ENCODE results near the gene INSYN2A.

Gene INSYN2A

DNA sequence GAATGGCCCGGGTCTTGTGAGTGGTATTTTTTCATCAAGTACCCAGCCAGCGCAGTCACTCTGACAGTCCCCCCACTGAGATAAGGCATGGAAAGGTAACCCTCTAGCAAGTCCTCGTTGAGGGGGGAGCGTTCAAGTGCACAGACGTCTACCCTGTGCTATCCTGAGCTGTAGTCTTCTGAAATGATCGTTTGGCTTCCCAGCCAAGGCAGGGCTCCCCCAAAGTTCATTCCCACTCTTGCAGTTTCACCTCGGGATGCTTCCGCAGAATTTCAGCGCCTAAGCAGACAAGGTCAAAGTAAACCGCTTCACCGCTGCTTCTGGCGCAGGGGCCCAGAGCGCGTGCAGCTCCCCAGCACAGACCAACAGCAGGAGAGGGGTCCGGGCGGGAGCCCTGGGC, 1.8 kb downstream of the INSYN2A start:
- DNase-seq = no peak

DNA sequence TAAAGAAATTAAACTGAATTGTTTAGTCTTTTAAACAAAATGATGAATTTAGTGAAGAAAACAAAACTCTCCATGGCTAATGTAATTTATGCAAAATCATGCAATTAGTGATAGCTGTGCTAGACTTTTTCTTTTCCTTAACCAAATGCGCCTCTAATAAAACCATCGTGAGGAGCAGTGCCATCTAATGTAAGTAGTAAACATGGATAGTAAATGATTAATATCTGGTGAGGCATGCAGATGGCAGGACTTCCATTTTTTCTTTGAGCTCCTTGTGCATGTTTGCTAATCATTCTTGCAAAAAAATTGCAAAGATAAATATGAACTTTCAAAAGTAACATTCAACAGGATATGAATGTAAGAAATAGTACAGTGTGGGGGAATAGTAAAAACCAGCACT, 2.3 kb downstream of the INSYN2A start:
- DNase-seq = no peak

DNA sequence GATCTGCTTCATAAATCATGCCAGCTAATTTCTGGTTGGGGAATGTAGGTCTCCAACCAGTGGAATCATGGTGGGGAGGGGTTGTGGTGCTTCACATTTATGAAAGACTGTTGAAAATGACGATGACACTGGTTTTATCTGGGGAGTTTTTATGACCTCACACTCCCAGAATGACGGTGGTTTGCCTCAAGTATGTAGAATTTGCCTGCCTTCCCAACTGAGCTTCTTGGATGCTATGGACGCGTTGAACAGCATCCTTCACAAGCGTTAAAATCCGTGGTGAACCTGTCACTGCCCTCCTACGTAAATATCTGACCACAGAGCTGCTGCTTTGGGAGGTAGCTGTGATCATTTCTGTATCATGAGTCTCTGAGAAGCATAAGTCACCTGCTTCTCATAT, 3.3 kb downstream of the INSYN2A start:
- DNase-seq = no peak

DNA sequence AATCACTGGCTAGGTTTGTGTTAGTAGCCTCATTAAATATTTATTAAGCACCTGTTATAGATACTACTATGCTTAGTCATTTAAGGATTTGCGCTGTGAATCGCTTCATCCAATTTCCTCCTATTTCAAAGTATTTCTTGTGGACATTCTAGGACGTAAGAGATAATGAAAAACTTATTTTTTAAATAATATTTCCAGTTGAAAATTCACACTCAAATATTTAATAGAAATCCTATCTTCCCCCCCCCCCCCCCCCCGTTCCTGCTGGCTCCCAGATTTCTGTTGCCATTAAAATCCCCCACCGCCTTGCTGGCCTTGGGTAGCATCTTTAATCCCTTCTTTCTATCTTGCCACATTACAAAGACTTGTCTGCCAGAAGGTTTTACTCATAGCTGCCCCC, 6.0 kb downstream of the INSYN2A start:
- no peak for DNase-seq

DNA sequence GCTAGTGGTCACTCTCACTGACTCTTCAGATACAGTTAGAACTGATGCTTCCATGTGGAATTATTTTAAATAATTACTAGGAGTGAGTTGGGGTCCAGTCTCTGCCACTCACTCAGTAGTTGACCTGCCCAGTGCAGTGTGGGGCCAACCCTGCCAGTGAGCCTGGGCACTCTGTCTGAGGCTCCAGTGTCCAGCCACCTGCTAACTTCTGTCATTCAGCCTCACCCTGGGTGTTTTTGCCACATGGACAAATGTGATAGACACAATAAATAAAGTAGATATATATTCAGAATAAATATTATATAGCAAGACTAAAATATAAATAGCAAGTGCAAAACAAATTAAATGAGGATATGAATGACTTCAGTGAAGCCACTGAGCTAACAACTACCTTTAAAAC, 7.2 kb downstream of the INSYN2A start:
- no peak for DNase-seq

DNA sequence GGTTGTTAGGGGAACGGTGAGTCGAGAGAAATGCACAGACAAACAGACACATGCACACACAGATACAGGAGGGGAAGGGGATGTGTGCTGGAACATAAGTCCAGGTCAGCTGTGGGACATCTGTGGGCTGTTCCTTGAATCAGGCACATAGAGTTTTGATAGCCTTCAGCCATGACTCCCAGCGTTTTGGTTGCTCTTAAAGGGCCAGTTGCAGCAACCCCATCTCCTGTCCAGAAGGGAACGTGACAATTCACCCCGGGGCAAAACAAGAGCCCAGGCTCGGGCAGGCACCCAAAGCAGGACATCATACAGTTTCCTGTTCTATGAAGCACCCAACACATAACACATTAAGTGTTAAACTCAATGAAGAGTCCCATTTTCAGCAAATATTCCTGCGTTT, 9.6 kb downstream of the INSYN2A start:
- no peak for DNase-seq

DNA sequence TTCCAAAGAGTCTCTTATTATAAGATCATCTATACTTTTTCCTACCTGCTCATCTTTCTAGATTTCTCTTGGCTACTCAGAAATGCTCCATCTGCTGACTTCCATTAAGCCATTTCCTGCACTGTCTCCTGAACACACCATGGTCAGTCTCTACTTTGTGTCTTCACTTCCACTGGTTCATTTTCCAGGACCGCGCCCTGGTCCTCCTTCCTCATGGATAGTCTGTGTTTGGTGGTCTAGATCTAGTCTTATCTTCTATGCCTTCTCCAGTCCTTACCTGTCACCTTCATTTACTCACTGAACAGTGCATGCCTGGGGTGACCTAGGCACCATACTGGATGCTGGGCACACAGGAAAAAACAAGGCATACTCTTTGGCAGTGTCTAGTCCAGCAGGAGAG, 11.8 kb downstream of the INSYN2A start:
- DNase-seq = no peak

DNA sequence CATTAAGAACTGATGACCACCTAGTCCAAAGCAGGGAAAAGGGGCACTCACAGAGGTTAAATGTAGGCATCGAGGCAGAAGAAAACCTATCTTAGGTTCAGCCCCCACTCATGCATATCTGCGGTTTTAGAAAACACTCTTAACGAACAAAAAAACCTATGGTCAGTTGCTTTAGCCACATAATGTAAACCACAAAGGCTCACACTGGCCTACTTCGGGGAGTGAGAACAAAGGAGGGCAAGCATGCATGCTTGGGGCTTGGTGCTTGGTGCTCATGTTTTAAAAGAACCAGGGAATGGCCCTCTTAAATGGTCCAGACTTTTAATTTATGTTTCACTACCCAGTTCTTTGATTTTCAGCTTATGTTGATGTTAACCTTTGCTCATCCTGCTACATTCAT, 14.2 kb downstream of the INSYN2A start:
- no peak for DNase-seq

DNA sequence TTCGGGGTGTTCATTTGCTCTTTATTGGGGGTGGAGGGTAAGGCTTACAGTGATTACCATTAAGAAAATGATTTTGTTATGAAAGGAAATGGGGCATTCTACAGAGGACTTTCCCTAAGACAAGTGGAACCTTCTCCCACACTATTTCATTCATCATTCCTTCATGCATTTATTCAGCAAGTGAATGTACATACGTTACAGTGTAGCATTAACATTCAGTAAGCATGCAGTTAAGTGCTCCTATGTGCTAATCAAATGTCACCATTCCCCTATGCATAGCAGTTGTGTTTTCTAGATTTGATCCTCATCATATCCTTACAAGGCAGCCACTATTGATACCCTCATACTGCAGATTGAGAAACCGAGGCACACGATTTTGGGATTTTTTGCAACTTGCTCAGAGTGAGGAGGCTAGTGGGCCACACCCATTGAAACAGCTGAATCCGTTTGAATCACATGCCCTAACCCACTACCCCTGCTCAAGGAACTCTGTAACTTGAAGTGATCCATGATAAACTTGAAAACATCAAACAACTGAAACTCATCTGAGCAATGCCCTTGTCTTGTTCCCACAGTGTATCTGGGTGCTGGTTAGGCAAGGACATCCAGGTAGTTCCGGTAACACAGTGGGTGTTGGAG, 16.7 kb downstream of the INSYN2A start:
- DNase-seq = no peak

DNA sequence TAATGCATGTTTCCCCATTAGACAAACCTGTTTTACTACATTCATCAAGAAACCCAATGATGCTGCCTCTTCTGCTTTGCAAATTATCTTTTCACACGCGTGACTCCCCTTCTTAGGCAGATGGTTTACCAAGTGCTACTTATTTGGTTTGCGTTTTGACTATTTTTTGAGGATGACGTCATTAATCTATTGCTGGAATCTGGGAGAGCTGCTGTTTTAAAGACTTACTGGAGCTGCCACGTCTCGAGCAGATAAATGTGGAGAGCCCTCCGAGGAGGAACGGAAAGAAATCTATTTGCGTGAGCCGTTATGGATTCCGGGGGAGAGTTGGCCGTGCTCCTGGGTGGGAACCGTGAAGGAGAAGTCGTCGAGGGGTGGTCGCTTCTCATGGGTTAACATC, 19.7 kb downstream of the INSYN2A start:
- DNase-seq = no peak

DNA sequence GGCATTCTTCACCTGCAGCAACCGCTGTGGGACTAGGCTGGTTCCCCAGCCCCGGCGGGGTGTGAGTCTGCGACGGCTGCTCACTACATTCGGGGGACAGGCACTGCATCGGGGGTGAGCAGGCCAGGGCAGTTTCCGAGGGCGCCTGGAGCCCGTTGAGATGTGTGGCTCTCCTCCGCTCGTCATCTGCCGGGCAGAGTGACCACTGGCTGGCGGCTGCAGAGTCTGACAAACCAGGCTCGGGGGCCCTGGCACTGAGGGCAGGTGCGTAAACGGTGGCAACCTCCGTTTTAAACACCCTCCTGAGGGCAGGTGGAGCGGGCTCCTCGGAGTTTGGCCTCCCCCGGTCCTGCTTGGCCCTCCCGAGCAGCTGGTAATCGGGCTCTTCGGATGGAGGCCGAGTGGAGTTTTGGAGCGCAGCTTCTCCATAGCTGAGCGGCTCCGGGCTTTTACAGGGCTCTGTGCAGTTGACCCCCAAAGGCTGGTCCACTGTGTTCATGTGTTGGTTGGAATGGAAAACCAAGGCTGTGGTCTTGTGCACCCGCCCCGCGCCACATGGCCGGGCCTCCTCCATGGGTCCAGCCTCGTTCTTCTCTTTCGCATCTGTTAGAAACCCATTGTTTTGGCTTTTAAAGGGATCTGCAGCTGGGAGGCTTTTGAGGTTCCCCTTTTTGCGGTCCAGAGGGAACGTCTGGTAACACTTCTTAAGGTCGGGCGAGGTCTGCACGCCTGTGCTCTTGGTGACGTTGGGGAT, 20.9 kb downstream of the INSYN2A start:
- DNase-seq = no peak

DNA sequence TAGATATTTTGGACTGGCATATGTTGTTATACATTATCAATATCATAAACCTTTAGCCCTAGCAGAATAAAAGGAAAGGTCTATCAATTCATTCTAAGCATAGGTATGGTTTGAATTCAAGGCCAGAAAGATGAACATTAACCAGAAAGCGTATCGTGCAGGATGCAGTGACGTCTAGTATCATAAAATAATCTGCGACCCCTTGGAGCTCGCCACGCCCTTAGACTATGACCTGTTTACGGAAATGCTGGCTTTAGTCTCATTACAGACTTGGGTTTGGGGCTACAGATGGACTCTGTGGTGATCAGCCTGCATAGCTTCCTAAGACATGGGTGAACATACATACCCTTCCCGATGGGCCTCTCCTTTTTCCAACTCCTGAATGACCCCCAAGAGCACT, 21.5 kb downstream of the INSYN2A start:
- DNase-seq = no peak

DNA sequence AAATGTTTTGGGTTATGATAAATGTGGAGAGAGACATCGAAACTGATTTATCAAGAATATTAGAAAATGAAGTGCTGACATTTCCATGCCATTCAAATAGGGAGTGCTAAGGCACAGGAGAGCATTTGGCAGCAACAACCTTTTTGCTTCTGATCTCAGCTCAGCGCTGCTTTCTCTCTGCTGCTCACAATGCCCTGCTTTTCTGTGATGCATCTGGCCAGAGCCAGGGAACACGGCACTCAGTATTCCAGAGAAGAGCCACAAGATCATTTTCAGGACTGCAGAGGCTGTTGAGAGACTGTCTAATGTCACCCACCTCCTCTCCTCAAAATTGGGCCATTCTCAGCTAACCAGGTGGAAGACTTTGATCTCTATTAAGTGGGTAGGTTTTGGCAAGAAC, 28.1 kb downstream of the INSYN2A start:
- DNase-seq = no peak

DNA sequence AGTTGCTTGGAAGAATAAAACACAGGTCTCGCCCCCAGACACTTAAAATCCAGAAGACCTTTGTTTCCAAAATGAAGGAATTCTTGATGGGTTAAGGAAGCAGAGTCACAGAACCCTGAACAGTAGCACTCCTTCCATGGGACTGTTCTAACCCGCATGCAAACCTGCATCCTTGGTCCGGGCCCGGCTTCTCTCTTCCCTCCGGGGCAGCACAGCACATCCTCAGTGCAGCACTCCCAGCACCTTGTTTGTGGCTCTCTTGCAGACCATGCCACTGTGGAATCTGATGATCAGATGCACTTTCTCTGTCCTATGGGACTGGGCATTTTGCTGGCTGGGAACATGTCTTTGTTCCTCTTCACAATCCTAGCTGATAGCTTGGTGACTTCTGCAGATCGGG, 33.5 kb downstream of the INSYN2A start:
- no peak for DNase-seq

DNA sequence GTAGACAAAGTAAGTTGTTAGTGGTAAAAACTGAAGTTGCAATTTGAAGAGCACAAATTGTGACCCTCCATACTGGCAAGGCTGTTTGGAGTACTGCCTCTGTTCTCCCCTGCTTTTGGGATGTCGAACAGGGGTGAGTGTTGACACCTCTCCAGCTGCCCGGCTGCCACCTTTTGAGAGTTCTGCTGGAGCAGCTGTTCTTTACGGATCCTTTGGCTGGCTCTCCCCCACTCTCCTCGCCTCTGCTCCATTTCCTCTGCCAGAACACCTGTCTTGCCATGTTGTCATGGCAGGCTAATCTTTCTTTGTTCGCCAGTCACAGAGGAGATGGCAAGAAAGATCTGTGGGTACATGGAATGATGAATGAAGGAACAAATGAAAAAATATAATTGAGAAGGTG, 34.9 kb downstream of the INSYN2A start:
- DNase-seq = no peak

DNA sequence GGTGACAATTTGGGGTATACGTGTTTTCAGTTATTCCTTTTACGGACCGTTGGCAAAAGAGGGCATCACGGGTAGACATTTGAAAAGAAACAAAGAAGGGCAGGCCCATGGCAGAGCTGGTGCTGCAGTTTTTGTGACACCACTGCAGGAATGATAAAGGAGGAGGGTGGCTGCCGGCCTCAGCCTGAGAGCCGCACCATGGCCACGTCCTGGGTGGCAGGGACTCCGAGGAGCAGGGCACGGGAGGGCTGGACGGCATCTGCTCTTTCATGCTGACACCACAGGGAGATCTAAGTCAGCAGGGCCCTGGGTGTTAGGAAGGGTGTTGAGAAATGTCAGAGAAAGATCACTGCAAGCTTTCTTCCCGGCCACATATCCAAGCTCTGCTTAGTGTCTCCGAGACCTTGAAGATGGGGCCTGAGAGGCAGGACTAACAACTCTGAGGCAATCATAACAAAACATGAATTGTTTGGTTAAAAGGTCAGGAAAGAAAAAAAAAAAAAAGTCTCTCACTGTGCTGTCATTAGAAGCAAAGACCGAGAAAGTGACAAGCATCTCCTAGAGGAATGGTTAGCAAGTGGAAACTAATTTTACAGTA, 36.6 kb downstream of the INSYN2A start:
- no peak for DNase-seq

DNA sequence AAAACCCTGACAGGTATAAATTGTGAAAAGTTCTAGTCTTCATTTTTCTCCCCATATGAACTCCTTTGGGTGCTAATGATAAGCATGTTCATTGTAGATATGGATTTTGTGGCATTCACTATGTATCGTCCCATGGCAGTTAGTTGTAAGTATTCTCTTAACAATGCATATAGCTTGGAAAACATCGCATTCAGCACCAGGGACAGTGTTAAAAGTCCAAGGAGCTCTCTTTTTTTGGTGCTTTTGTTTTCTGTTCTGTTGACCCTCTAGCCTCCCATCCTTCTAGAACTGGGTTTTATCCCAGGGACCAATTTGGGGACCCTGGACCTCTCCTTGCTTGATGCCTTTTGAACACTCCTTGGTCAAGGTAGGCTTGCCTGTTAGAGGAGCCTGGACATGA, 37.7 kb downstream of the INSYN2A start:
- DNase-seq = no peak

DNA sequence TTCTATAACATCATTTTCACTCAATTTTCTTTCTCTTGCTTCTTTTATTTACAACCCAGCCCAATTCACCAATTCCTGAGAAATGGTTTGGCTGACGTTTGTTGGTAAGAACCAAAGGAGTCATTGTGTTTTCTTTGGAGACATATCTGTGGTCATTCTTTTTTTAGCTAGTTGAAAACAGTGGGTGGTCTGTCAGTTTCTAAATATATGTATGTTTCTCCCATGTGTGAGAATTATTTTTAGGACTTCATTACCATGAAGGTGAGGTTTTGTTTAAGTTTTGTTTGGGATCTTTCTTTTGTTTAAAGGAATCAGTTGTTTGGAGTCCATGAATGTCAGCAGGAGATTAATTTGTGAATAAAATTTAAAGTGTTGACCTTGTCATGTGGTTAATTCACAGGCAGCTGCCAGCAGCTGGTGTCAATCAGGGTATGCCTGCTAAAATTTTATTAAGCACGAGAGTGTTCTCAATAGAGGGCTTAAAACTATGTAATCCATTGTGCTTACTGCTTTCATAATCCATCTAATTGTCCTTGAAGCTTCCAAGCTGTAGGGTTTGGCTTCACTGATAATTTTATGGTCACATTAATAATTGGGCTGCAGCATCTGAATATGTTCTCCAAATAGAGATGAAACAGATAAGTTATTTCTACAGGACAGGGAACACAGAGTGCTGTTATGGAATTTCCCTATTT, 38.7 kb downstream of the INSYN2A start:
- DNase-seq = no peak

DNA sequence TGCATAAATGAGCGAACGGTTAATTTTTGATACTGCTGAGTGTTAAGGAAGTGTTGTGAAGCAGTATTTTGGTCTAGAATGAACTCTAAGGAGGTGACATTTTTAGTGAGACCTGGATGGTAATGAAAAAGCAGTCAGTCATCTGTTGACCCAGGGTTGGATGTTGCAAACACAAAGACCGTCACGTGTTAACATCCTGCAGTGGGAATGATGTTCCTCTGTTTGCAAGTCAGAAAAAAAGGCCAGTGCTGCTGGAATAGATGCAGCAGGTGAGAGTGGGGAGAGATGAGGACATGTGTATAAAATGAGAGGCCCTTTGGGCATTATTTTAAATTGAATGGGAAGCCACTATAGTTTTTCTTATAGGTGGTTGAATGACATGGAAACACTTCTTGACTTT, 39.3 kb downstream of the INSYN2A start:
- no peak for DNase-seq

DNA sequence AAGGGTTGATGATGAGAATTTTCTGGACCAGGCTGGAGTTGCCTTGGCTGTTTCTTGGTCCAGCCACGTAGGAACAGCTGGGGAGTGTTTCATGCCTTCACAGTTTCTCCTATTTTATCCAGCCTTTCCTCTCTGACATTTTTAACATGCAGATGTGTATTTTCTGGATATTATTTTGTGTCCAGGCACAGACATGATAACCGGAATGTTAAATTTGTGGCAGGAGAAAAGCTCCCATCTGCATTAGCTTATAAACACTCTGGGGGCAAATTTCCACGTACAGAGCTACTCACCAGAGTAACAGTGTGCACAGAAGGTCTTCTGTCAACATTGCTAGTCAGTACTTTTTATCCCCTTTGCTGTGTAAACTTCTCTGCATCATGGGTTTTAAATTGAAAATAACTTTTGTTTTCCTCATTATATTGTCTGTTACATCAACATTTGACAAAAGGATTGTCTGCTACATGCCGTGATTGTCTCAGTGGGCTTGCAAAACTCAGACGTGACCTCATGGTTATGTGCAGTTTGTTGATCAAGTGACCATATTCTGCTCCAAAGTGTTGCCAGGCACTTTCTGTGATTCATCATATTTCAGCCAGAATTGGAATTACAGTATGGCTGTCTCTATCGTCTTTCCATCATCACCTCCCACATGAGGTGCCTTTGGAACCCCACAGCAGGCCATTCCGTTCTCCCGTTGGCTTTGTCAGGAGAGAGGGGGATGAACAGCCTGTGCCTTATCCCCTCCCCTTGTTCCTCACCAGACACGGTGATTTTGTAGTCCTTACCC, 41.4 kb downstream of the INSYN2A start:
- no peak for DNase-seq

DNA sequence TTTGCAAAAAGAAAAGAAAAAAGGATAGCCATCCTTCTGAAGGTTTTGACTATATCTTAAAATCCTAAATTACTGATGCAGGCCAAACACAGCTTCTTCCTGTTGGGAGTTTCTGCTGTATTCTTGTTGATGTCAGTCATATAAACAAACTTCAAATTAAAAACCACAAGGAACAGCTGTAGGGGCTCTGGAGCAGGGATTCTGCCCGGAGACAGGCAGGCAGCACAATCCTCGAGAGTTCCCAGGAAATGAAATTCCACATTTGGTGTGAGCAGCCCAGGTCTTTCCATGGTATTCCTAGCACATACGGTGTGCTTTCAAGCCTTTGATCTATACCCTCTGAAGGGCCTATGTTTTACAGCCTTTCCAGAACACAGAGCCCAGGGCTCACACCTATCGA, 43.2 kb downstream of the INSYN2A start:
- no peak for DNase-seq

DNA sequence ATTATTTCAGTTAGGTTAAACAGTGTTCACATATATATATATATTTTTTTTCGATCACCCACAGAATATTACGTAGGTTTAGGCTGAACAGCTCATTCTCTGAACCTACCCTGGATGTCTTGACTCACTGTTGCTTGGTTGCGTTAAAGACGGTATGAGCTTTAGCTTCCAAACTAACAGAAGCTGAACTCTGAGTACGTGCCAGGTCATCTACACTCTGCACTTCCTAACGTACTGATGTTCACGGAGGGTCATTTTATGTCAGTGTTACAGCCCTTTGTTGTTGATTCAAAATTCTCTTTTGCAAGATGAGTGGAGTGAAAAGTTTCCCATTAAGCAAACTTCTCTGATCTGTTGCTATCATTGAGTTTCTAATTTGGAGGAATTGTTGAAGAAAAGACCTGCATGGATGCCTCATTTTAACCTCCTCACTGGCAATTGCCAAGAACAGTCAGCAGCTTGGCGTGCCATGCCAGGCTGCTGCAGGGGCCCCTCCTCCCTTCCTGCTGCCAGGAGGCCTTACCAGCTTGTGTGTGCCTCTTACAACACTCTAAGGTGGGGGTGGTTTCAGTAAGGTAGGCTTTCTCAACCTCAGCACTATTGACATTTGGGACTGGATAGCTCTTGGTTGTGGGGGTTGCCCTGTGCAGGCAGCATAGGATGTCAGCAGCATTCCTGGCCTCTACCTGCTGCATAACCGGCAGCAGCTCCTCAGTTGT, 44.3 kb downstream of the INSYN2A start:
- DNase-seq = no peak

DNA sequence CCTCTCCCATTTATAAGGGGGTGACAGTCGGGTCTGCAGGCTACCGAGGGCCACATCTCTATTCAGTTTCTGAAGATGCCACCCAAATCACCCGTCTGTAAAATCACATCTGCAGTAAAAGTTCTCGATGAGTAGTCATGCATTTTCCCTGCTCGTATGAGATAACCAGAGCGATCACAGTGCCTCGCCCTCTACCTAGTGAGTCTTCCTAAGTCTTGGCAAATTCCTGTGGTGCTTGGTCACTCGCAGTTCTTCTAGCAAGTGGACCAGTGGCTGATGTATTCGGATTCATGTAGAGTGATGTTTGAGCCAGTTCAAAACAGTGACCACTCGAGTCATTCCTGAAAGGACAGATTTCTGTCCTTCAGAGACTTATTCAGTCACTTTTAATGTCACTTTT, 44.9 kb downstream of the INSYN2A start:
- no peak for DNase-seq

All from SIG-M5 (cell line).